ENCODE measurements around the gene DPF3. TPM values are rescaled to one million over a fixed set of nuclear protein-coding genes. Genes with fewer than 3 reads are reported as not detected.
A peak's percentile ranks its signal among the peaks of the same experiment; 100 is the strongest.

The DPF3 gene
- total and polyA plus RNA-seq, 9 of the 15 experiments (the other 6 are each of a cell fraction or from before 2014, with no cell fraction given), result 0.21 to 4.9 (median 1.2) TPM

- TF ChIP-seq DACH1 (IDR thresholded peaks at IDR 0.05; ENCODE audit: partially characterized antibody), result peak; percentile 93
- TF ChIP-seq RREB1 (CRISPR knock-in tag; IDR thresholded peaks at IDR 0.05), result no peak
- no peak for TF ChIP-seq ZBTB49 (CRISPR knock-in tag; IDR thresholded peaks at IDR 0.05; ENCODE audit: borderline replicate concordance)
- TF ChIP-seq TARDBP (IDR thresholded peaks at IDR 0.05), result peak; percentile 39; the same call in 1 of the 2 replicates
- 0 out of 2 replicates have a peak, but pooled peaks have one; percentile 51 for TF ChIP-seq ZNF449 (CRISPR knock-in tag; IDR thresholded peaks at IDR 0.05)
- no peak for TF ChIP-seq SAFB (IDR thresholded peaks at IDR 0.05; ENCODE audit: borderline replicate concordance, low read depth, low read length)
- peak; percentile 91 for TF ChIP-seq EP300 (IDR thresholded peaks at IDR 0.05; ENCODE audit: low read length)
- TF ChIP-seq AFF4 (CRISPR knock-in tag; IDR thresholded peaks at IDR 0.05), result no peak
- TF ChIP-seq ZNF79 (CRISPR knock-in tag; IDR thresholded peaks at IDR 0.05; ENCODE audit: low read depth), result no peak
- TF ChIP-seq SNIP1 (IDR thresholded peaks at IDR 0.05; ENCODE audit: low read depth), result no peak
- TF ChIP-seq MYC (IDR thresholded peaks at IDR 0.05; ENCODE audit: low read depth, low read length), result peak; percentile 16; the same call in 1 of the 2 replicates
- TF ChIP-seq MYC (CRISPR knock-in tag; IDR thresholded peaks at IDR 0.05; ENCODE audit: borderline replicate concordance, low read depth), result no peak
- no peak for TF ChIP-seq TGIF2 (CRISPR knock-in tag; IDR thresholded peaks at IDR 0.05)
- no peak for TF ChIP-seq YY1 (IDR thresholded peaks at IDR 0.05; ENCODE audit: borderline replicate concordance in 1 of 3, control insufficient read depth in 1 of 3, extremely low read depth in 1 of 3, insufficient read depth in 3 of 3, insufficient read length in 1 of 3, insufficient replicate concordance in 2 of 3, low read depth in 1 of 3, low read length in 2 of 3)
Observed at GRCh38 chr14:72826039-72826438, 67.9 kb downstream of the DPF3 start (continued).

Measured in K562 (cell line).